Neural progenitor cell (in vitro differentiated cells): ENCODE results near the gene DLK1.

Experiments
- EZH2 ChIP-seq: fragments of 200-600 bp; sonication (generic); IDR thresholded peaks from 2 replicates; pipeline ENCODE4 v1.6.1; 2017; ENCODE audit warnings: antibody characterized with exemption, mild to moderate bottlenecking, moderate library complexity
- EZH2phosphoT487 ChIP-seq: fragments of 200-600 bp; sonication (generic); IDR thresholded peaks from 2 replicates; pipeline ENCODE4 v1.6.1; 2017; ENCODE audit warnings: antibody characterized with exemption
- TF ChIP-seq, protein P1 (sequence below): fragments of 200-600 bp; sonication (generic); IDR thresholded peaks from 2 replicates; pipeline ENCODE4 v1.5.1; 2017; ENCODE audit warnings: antibody characterized with exemption, mild to moderate bottlenecking

DNA sequence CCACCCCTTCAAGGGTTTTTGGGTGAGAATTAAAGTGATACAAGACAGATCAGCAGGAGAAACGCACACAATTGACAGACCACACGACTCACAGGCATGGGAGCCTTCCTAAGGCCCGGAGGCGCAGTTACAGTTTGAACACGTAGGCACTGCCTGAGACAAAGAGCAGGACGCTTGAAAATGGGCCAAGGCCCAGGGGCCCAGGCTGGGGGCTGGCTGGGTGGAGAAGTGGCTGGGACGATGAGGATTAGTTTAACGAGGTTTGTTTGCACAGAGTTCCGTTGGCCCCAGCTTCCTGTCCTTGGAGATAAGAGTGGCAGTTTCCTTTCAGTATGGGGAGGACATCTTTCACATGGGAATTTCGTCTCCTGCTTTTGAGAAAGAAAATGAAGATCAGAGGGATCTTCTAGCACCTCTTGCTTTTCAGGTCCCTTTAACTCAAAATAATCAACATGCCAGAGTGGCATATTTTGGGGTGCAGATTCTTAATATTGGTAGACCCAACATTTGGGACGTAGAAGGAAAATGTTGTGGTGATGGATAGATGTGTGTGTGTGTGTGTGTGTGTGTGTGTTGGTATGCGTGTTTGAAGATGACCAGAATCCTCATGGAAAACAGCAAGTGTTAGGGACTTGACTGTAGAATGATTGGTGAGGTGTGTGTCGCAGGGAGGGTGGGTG is 44.6 kb downstream of the DLK1 start:
- no peak for TF ChIP-seq EZH2
- TF ChIP-seq, protein P1, sequence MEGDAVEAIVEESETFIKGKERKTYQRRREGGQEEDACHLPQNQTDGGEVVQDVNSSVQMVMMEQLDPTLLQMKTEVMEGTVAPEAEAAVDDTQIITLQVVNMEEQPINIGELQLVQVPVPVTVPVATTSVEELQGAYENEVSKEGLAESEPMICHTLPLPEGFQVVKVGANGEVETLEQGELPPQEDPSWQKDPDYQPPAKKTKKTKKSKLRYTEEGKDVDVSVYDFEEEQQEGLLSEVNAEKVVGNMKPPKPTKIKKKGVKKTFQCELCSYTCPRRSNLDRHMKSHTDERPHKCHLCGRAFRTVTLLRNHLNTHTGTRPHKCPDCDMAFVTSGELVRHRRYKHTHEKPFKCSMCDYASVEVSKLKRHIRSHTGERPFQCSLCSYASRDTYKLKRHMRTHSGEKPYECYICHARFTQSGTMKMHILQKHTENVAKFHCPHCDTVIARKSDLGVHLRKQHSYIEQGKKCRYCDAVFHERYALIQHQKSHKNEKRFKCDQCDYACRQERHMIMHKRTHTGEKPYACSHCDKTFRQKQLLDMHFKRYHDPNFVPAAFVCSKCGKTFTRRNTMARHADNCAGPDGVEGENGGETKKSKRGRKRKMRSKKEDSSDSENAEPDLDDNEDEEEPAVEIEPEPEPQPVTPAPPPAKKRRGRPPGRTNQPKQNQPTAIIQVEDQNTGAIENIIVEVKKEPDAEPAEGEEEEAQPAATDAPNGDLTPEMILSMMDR = no peak
- no peak for TF ChIP-seq EZH2phosphoT487
